Activated CD8-positive, alpha-beta memory T cell treated with anti-CD3 and anti-CD28 coated beads, Interleukin-2, amount 50 U/mL, for 1 hour (primary cell): Measurements from ENCODE around the gene RNF19B.

ENCODE experiments used
- DNase-seq: peaks from one replicate; pipeline ENCODE4 v3.0.0-alpha.2; 2020; ENCODE audit errors: extremely low read depth

RNF19B gene

GRCh38 chr1:32888134-32888533 lies 76.5 kb downstream of the RNF19B start:
- no peak for DNase-seq

GRCh38 chr1:32887623-32888022 lies 77.0 kb downstream of the RNF19B start:
- DNase-seq = no peak

GRCh38 chr1:32886828-32887414 lies 77.7 kb downstream of the RNF19B start:
- DNase-seq = no peak
